ENCODE measurements around the gene RPS16. TPM values are rescaled to one million over a fixed set of nuclear protein-coding genes. Genes with fewer than 3 reads are reported as not detected.

Gene RPS16
- total and polyA plus RNA-seq, 2 of the 13 experiments (the other 11 are each of a cell fraction or from before 2014, with no cell fraction given) = 488 to 2,583 TPM

DNA sequence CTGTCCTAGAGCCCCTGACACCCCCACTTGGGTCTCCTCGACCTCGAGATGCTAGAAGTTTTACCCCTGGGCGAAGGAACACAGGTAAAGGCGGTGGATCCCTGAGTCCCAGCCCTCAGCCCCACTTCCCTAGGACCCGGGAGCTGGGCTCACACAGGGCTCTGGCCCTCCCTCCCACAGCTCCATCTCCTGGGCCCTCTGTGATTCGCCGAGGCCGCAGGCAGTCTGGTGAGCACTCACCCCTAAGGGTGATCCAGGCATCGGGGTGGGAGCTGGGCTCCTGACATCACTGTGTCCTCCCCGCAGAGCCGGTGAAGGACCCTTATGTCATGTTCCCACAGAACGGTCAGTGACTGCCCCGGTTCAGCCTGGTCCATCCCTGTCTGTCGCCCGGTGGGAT is 15.0 kb downstream of the RPS16 start:
- POLR2A ChIA-PET = interaction anchor here (3.2 kb wide), 1 partner anchor 15 kb away, joined by 14 read pairs; the partner anchor contains the start of gene RPS16
- ATAC-seq (no peak), FAIRE-seq (no peak), DNase-seq (ENCODE audit: low spot score) (no peak)
- CTCF ChIA-PET (ENCODE audit: low intra/inter-chr PET ratio, low total read pairs) = no interaction called here
- 95% methylated on average over 7 of the region's 15 CpGs for WGBS (ENCODE audit: low lambda C conversion rate)
- TF ChIP-seq MXD1 (CRISPR knock-in tag; IDR thresholded peaks at IDR 0.05) (no peak), TSC22D2 (CRISPR knock-in tag; IDR thresholded peaks at IDR 0.05; ENCODE audit: borderline replicate concordance) (no peak), MAFK (conservative IDR thresholded peaks at IDR 0.05 in 1 of 2, IDR thresholded peaks at IDR 0.05 in 1 of 2; ENCODE audit: low read length in 2 of 2) (no peak), ZEB1 (IDR thresholded peaks at IDR 0.05; ENCODE audit: insufficient replicate concordance, low read depth) (no peak), GPN1 (CRISPR knock-in tag; IDR thresholded peaks at IDR 0.05; ENCODE audit: borderline replicate concordance) (no peak), HMGXB4 (CRISPR knock-in tag; IDR thresholded peaks at IDR 0.05; ENCODE audit: borderline replicate concordance in 1 of 2, low read depth in 1 of 2) (no peak), ZNF772 (CRISPR knock-in tag; IDR thresholded peaks at IDR 0.05) (no peak)
- intact Hi-C loops (cut with micrococcal nuclease; ENCODE audit: unreplicated experiment) (no loop called here), in situ Hi-C loops (cut with HindIII; ENCODE audit: extremely low pct_ligation_motif_present, low pct_unique_long_range_greater_than_20kb) (no loop called here)
- Histone ChIP-seq H3K27ac (ENCODE audit: extremely low read length, insufficient read depth, low read length) (no peak overlapping the region), H3K4me1 (ENCODE audit: insufficient read depth, low read length) (peaks cover 13% of the 10 kb centered on the region; the same call in 1 of the 2 replicates), H3K27me3 (ENCODE audit: control insufficient read depth in 1 of 2, insufficient read depth in 2 of 2, low read length in 2 of 2) (no peaks in the 10 kb centered on the region), H3K4me3 (replicated peaks in 1 of 3; ENCODE audit: insufficient read depth in 1 of 3, low read depth in 2 of 3, low read length in 3 of 3) (no peak overlapping the region), H3K9ac (ENCODE audit: insufficient read depth, low read depth, low read length) (no peak overlapping the region), H3K36me3 (replicated peaks in 1 of 2; ENCODE audit: control insufficient read depth in 1 of 2, insufficient read depth in 2 of 2, low read length in 2 of 2) (peaks cover 7 to 8% of the 10 kb centered on the region in 2 experiments; a peak in 4 of 5 replicates), H3K9me3 (ENCODE audit: low read length) (no peaks in the 10 kb centered on the region), H4K20me1 (ENCODE audit: insufficient read depth, low read length) (no peaks in the 10 kb centered on the region), H3K79me2 (ENCODE audit: insufficient read depth, low read length) (no peaks in the 10 kb centered on the region), H3K4me2 (ENCODE audit: low read depth, low read length) (no peak overlapping the region), H2AFZ (ENCODE audit: low read length) (no peak overlapping the region)
- BruUV-seq (replicated peaks) = no TSS peak

Measured in HepG2 (cell line).